Measurements from ENCODE around the gene KCNH5.

The KCNH5 gene

DNA sequence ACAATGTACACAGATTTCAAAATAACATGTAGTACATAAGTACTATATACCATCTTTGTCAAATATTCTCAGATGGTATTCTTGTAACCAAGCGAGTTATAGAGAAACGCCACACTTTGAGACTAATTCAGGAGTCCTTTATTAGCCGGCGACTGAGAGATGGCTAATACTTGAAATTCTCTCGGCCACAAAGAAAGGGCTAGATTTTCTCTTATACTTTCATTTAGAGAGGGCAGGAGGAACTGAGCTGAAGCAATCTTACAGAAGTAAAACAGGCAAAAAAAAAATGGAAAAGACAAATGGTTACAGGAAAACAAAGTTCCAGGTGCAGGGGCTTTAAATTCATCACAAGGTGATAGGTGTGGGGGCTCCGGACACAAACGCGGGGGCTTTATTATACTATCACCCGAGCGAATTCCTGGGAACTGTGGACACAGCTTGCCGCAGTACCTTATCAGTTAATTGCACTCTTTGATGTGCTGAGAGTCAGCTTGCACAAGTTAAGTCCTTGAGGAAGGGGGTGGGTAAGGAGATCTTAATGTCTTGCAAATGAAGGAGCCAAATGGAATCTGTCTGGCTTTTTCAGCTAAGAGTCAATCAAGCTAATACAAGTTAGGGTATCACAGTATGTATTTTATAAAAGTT, 382.3 kb downstream of the KCNH5 start:
- no peak overlapping the region for H3K27ac ChIP-seq
- TF ChIP-seq, protein P1, sequence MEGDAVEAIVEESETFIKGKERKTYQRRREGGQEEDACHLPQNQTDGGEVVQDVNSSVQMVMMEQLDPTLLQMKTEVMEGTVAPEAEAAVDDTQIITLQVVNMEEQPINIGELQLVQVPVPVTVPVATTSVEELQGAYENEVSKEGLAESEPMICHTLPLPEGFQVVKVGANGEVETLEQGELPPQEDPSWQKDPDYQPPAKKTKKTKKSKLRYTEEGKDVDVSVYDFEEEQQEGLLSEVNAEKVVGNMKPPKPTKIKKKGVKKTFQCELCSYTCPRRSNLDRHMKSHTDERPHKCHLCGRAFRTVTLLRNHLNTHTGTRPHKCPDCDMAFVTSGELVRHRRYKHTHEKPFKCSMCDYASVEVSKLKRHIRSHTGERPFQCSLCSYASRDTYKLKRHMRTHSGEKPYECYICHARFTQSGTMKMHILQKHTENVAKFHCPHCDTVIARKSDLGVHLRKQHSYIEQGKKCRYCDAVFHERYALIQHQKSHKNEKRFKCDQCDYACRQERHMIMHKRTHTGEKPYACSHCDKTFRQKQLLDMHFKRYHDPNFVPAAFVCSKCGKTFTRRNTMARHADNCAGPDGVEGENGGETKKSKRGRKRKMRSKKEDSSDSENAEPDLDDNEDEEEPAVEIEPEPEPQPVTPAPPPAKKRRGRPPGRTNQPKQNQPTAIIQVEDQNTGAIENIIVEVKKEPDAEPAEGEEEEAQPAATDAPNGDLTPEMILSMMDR (conservative IDR thresholded peaks at IDR 0.05): no peak

DNA sequence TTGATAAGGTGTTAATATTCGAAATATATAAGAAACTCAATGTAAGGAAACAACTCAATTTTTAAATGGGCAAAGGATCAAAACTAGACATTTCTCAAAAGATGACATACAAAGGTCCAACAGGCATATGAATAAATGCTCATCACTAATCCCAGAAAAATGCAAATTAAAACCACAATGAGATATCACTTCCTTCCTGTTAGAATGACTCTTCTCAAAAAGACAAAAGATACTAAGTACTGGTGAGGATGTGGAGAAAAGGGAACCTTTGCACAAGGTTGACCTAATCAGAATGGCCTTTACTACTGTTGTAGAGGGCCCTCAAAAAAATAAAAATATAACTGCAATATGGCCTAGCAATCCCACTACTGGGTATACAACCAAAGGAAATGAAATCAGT, 383.4 kb downstream of the KCNH5 start:
- TF ChIP-seq, protein P1 (conservative IDR thresholded peaks at IDR 0.05): no peak
- no peak overlapping the region for H3K27ac ChIP-seq

DNA sequence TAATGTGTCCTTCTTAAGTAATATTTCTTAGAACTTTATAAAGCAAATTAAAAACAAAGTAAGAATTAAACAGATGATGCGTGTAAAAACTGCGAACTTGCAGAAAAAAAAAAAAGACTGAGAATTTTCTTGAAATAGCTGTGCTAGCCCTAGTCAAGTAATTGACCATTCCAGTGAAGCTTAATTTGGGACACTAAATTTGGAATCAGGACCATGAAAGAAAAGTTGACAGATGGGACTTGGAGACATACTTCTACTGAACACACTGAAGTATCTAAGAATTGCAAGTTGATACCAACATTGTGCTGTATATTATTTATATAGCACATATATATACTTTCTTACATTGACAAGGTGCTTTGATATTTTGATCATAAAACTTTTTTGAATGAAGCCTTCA, 386.6 kb downstream of the KCNH5 start:
- no peak overlapping the region for H3K27ac ChIP-seq
- TF ChIP-seq, protein P1 (conservative IDR thresholded peaks at IDR 0.05): no peak

DNA sequence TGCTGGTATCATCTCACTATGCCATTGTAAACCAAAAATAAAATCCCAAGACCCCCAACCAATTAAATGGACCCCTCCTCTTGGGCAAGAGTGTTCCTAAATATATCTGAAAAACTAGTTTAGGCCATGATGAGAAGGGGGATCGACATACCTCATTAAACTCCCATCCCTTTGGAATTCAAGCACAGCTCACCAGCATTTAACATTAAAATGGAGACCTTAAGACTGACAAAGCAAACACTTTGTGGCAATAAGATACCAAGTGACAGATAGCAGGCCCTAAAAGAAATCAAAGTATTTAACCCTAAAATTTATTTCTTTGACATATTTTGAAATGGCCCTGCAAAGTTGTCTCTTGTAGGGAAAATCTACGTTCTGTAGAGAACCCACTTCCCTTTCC, 387.9 kb downstream of the KCNH5 start:
- H3K27ac ChIP-seq: no peak overlapping the region
- TF ChIP-seq, protein P1 (conservative IDR thresholded peaks at IDR 0.05): no peak

DNA sequence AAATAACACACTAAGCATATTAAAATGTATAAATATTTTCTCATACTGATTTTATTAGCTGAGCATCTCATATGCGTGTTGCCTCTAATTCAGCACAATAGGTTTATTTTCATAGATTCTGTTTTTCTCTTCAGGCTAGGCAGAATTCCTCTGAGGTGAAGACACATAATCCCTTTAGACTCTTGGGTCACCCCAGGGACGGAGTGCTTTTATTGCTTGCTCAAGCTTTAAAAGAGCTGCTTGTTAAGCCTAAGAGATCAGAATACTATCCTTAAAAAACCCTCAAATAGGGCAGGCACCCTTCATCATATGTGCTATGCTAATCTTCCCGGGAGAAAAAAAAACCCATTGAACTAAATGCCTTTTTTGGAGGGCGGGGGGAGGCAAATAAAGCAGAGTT, 390.1 kb downstream of the KCNH5 start:
- TF ChIP-seq, protein P1 (conservative IDR thresholded peaks at IDR 0.05): no peak
- no peak overlapping the region for H3K27ac ChIP-seq

DNA sequence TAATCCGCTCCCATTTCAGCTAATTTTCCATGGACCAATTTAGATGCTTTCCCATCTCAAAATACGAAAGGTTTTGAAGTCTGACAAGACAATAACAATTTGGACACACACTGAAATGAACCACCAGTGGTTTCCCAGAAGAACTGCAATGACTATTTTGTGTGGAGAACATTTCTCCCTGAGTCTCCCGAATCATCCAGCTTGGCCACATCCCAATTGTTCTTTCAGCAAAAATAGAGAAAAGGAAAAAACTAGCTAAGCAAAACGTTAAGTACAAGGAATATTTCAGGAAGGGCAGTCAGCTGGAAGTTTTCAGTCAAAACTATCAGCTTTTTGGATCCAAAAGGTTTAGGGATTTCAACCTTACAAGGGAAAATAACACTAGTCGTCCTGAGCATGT, 390.6 kb downstream of the KCNH5 start:
- TF ChIP-seq, protein P1 (conservative IDR thresholded peaks at IDR 0.05): no peak
- H3K27ac ChIP-seq: no peak overlapping the region

All from VCaP (cell line).